Measurements from ENCODE around the gene LTBP1. TPM values are rescaled to one million over a fixed set of nuclear protein-coding genes. Genes with fewer than 3 reads are reported as not detected.

LTBP1 gene
- polyA plus RNA-seq, 1 donor (not counting 4 experiments of a cell fraction or from before 2014, with no cell fraction given): 9.2 TPM

- no peaks in the 10 kb centered on the region for H3K36me3 ChIP-seq (ENCODE audit: control insufficient read depth in 2 of 2, extremely low read depth in 1 of 2, insufficient read depth in 2 of 2, low read length in 2 of 2)
- H3K79me2 ChIP-seq (ENCODE audit: control insufficient read depth, insufficient read depth, low read length): no peaks in the 10 kb centered on the region
- DNase-seq (ENCODE audit: low read depth, low spot score): no peak
- no peaks in the 10 kb centered on the region for H4K20me1 ChIP-seq (ENCODE audit: control insufficient read depth, extremely low read depth, insufficient read depth, low read length)
- dilution Hi-C loops (cut with MboI; ENCODE audit: extremely low pct_ligation_motif_present, low sequenced_read_pairs): no loop called here
- H3K9me1 ChIP-seq (ENCODE audit: control insufficient read depth, extremely low read depth, insufficient read depth, low read length): no peaks in the 10 kb centered on the region
- H2AFZ ChIP-seq (ENCODE audit: control insufficient read depth, low read length): no peak overlapping the region
- no peak overlapping the region for H3K4me3 ChIP-seq (ENCODE audit: control insufficient read depth in 2 of 3, extremely low read depth in 1 of 3, insufficient read depth in 2 of 3, low read depth in 1 of 3, low read length in 3 of 3)
- H3K27me3 ChIP-seq (ENCODE audit: control insufficient read depth, extremely low read depth, insufficient read depth, low read length): peaks cover 6% of the 10 kb centered on the region
- H3K9me3 ChIP-seq (ENCODE audit: control insufficient read depth, low read depth, low read length): no peaks in the 10 kb centered on the region
- H3K9ac ChIP-seq (ENCODE audit: control insufficient read depth, extremely low read depth, insufficient read depth, low read length): no peak overlapping the region
- no peak overlapping the region for H3K4me2 ChIP-seq (ENCODE audit: control insufficient read depth, extremely low read depth, insufficient read depth, low read depth, low read length)
- H3K4me1 ChIP-seq (ENCODE audit: control insufficient read depth, extremely low read depth, insufficient read depth, low read length): no peaks in the 10 kb centered on the region
- TF ChIP-seq EZH2 (IDR thresholded peaks at IDR 0.05; ENCODE audit: low read length) (no peak), CTCF (optimal IDR thresholded peaks at IDR 0.05 in 1 of 3, IDR thresholded peaks at IDR 0.05 in 1 of 3, conservative IDR thresholded peaks at IDR 0.05 in 1 of 3; ENCODE audit: extremely low read depth in 1 of 3, insufficient read depth in 2 of 3, low read length in 3 of 3) (no peak)
- H3K27ac ChIP-seq (ENCODE audit: control insufficient read depth, insufficient read depth, low read length): no peak overlapping the region
- no peak for FAIRE-seq
Observed at GRCh38 chr2:32922501-32922900, 24.3 kb upstream of the LTBP1 start.

DNA sequence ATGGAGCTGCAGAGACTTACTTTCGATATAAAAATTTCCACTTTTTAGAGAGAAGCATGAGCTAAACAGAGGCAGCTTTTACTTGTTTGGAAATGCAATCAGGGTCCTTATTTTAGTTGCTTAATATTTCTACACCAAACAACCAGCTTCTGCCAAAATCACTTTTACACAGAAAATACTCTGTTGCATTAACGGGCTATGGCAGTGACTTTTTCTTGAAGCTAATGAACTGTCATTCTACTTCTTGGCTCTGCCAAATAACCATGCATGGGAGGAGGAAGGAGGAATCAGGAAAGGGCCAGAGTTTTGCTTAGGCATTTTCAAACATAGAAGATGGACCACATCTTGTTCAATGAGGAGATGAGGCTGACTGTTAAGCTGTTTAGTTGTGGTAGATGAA lies 23.6 kb upstream of the LTBP1 start:
- dilution Hi-C loops (cut with MboI; ENCODE audit: extremely low pct_ligation_motif_present, low sequenced_read_pairs): no loop called here

More for the DNA sequence above, 23.6 kb upstream of the LTBP1 start:
- Histone ChIP-seq H4K20me1 (ENCODE audit: control insufficient read depth, extremely low read depth, insufficient read depth, low read length) (no peaks in the 10 kb centered on the region), H3K4me2 (ENCODE audit: control insufficient read depth, extremely low read depth, insufficient read depth, low read depth, low read length) (no peak overlapping the region), H3K9me3 (ENCODE audit: control insufficient read depth, low read depth, low read length) (no peaks in the 10 kb centered on the region), H2AFZ (ENCODE audit: control insufficient read depth, low read length) (no peak overlapping the region), H3K4me3 (ENCODE audit: control insufficient read depth in 2 of 3, extremely low read depth in 1 of 3, insufficient read depth in 2 of 3, low read depth in 1 of 3, low read length in 3 of 3) (no peak overlapping the region), H3K79me2 (ENCODE audit: control insufficient read depth, insufficient read depth, low read length) (no peaks in the 10 kb centered on the region), H3K4me1 (ENCODE audit: control insufficient read depth, extremely low read depth, insufficient read depth, low read length) (no peaks in the 10 kb centered on the region), H3K27ac (ENCODE audit: control insufficient read depth, insufficient read depth, low read length) (no peak overlapping the region), H3K36me3 (ENCODE audit: control insufficient read depth in 2 of 2, extremely low read depth in 1 of 2, insufficient read depth in 2 of 2, low read length in 2 of 2) (no peaks in the 10 kb centered on the region), H3K27me3 (ENCODE audit: control insufficient read depth, extremely low read depth, insufficient read depth, low read length) (peaks cover 6% of the 10 kb centered on the region), H3K9ac (ENCODE audit: control insufficient read depth, extremely low read depth, insufficient read depth, low read length) (no peak overlapping the region), H3K9me1 (ENCODE audit: control insufficient read depth, extremely low read depth, insufficient read depth, low read length) (no peaks in the 10 kb centered on the region)
- no peak for DNase-seq (ENCODE audit: low read depth, low spot score)
- TF ChIP-seq EZH2 (IDR thresholded peaks at IDR 0.05; ENCODE audit: low read length) (no peak), CTCF (optimal IDR thresholded peaks at IDR 0.05 in 1 of 3, IDR thresholded peaks at IDR 0.05 in 1 of 3, conservative IDR thresholded peaks at IDR 0.05 in 1 of 3; ENCODE audit: extremely low read depth in 1 of 3, insufficient read depth in 2 of 3, low read length in 3 of 3) (no peak)
- no peak for FAIRE-seq

All from keratinocyte (primary cell).